Type B pancreatic cell (in vitro differentiated cells): Measurements from ENCODE around the gene REEP6. TPM values are rescaled to one million over a fixed set of nuclear protein-coding genes. Genes with fewer than 3 reads are reported as not detected.

Source experiments
- DNase-seq: peaks from one replicate; pipeline ENCODE4 v3.0.0; 2021; ENCODE audit warnings: mixed read lengths; ENCODE audit not compliant: unreplicated experiment; ENCODE audit errors: extremely low spot score
- H3K27ac Mint-ChIP-seq: 2 replicates; pipeline ENCODE4 v1.8.0; 2021; ENCODE audit warnings: mild to moderate bottlenecking, mixed read lengths
- H3K27me3 Mint-ChIP-seq: 2 replicates; pipeline ENCODE4 v1.8.0; 2021; ENCODE audit warnings: mixed read lengths
- H3K36me3 Mint-ChIP-seq: 2 replicates; pipeline ENCODE4 v1.8.0; 2021; ENCODE audit warnings: mixed read lengths
- H3K4me1 Mint-ChIP-seq: one replicate; pipeline ENCODE4 v1.8.0; 2021; ENCODE audit warnings: mixed read lengths; ENCODE audit not compliant: unreplicated experiment
- H3K4me3 Mint-ChIP-seq: 2 replicates; pipeline ENCODE4 v1.8.0; 2021; ENCODE audit warnings: mild to moderate bottlenecking, mixed read lengths
- H3K9me3 Mint-ChIP-seq: 2 replicates; pipeline ENCODE4 v1.8.0; 2021; ENCODE audit warnings: mixed read lengths
- total RNA-seq: library from RNA; stranded (reverse); gene quantifications from 2 replicates; pipeline ENCODE4 v1.2.1, GENCODE V29; 2021; ENCODE audit warnings: low replicate concordance
- TF ChIP-seq, protein P1 (sequence below): fragments of 200-600 bp; sonication (generic); conservative IDR thresholded peaks from 2 replicates; pipeline ENCODE4 v1.5.0; 2021; ENCODE audit warnings: antibody characterized with exemption, mild to moderate bottlenecking

Gene REEP6
- total RNA-seq, 1 donor from 2014 or later: 17.3 TPM

DNA sequence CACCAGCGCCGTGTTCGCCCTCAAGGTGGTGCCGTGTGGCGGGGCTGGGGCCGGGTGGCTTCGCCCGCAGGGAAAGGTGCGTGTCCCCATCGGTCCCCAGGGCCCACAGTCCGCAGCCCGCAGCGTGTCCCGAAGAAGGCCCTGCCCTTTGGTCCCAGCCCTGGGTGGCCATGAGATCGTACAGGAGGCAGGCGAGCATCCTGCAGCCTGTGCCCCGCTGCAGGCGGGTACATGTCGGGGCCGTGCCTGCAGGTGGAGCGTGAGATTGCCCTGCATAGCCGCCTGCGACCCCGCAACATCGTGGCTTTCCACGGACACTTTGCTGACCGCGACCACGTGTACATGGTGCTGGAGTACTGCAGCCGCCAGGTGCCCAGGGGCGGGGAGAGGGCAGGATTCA is 34.4 kb downstream of the REEP6 start:
- no peak overlapping the region for H3K4me3 Mint-ChIP-seq
- DNase-seq: no peak
- H3K27ac Mint-ChIP-seq: no peak overlapping the region
- no peaks in the 10 kb centered on the region for H3K9me3 Mint-ChIP-seq
- H3K4me1 Mint-ChIP-seq: no peaks in the 10 kb centered on the region
- peaks cover 61% of the 10 kb centered on the region for H3K27me3 Mint-ChIP-seq
- no peaks in the 10 kb centered on the region for H3K36me3 Mint-ChIP-seq
- TF ChIP-seq, protein P1, sequence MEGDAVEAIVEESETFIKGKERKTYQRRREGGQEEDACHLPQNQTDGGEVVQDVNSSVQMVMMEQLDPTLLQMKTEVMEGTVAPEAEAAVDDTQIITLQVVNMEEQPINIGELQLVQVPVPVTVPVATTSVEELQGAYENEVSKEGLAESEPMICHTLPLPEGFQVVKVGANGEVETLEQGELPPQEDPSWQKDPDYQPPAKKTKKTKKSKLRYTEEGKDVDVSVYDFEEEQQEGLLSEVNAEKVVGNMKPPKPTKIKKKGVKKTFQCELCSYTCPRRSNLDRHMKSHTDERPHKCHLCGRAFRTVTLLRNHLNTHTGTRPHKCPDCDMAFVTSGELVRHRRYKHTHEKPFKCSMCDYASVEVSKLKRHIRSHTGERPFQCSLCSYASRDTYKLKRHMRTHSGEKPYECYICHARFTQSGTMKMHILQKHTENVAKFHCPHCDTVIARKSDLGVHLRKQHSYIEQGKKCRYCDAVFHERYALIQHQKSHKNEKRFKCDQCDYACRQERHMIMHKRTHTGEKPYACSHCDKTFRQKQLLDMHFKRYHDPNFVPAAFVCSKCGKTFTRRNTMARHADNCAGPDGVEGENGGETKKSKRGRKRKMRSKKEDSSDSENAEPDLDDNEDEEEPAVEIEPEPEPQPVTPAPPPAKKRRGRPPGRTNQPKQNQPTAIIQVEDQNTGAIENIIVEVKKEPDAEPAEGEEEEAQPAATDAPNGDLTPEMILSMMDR: no peak

DNA sequence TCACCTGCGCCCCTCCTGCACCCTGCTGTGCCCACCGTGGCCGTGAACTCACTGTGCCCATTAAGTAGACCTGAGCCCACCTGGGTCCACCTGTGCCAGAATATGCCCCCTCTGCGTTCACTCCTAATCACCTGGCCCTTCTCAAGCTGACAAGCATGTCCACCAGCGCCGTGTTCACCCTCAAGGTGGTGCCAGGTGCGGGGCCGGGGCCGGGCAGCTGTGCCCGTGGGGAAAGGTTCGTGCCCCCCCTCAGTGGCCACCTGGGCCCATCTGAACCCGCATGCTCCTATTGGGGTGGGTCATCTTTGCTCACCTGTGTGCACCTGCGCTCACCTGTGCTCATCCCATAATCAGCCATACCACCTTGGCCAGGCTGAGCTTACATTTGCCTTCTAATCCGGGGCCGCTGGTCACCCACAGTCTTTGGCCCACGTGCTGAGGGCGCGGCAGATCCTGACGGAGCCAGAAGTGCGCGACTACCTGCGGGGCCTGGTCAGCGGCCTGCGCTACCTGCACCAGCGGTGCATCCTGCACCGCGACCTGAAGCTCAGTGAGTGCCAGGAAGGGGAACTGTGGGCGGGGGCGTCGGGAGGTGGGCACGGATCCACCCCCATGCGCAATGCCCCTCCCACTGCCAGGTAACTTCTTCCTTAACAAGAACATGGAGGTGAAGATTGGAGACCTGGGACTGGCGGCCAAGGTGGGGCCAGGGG is 35.2 kb downstream of the REEP6 start:
- H3K27me3 Mint-ChIP-seq: peaks cover 58% of the 10 kb centered on the region
- H3K36me3 Mint-ChIP-seq: no peaks in the 10 kb centered on the region
- no peaks in the 10 kb centered on the region for H3K4me1 Mint-ChIP-seq
- no peak overlapping the region for H3K27ac Mint-ChIP-seq
- no peak for DNase-seq
- TF ChIP-seq, protein P1: no peak
- no peaks in the 10 kb centered on the region for H3K9me3 Mint-ChIP-seq
- no peak overlapping the region for H3K4me3 Mint-ChIP-seq

DNA sequence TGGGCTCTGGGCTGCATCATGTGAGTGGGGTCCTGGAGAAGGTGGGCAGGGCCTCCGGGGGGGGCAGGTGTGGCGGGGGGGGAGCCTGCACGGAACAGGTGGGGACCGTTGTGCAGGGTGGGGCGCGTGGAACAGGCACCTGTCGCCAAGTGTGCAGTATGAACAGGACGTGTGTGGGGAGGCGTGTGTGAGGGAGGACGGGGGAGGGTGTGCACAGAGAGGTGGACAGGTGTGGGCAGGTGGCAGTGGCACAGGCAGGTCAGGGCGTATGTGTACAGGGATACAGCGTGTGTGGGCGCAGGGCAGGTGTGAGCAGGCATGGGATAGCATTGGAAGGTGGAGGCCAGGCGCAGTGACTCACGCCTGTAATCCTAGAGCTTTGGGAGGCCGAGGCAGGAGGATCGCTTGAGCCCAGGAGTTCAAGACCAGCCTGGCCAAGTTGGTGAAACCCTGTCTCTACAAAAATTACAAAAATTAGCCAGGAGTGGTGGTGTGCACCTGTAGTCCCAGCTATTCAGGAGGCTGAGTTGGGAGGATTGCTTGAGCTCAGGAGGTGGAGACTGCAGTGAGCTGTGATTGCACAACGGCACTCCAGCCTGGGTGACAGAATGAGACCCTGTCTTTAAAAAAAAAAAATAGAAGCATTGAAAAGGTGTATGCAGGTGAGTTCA is 36.1 kb downstream of the REEP6 start:
- Mint-ChIP-seq H3K4me3 (no peak overlapping the region), H3K27me3 (peaks cover 49% of the 10 kb centered on the region)

DNA sequence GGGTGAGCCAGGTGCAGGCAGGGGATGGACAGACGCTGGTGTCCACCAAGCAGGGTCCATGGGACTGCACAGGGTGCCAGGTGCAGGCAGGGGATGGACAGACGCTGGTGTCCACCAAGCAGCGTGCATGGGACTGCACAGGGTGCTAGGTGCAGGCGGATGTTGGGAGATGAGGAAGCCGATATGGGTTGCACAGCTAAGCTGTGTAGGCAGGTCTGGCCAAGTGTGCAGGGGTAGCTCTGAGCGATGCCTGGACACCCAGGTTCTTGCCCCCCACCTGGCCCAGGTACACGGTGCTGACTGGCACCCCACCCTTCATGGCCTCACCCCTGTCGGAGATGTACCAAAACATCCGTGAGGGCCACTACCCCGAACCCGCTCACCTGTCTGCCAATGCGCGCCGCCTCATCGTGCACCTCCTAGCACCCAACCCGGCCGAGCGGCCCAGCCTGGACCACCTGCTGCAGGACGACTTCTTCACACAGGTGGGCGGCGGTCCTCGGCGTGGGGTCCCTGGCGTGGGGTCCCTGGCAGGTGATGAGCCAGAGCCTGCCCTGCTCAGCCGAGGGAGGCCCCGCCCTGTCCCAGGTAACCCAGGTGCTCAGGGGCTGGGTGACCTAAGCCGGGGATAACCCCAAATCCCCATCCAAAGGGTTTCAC is 36.8 kb downstream of the REEP6 start:
- H3K4me3 Mint-ChIP-seq: no peak overlapping the region
- TF ChIP-seq, protein P1: no peak
- H3K4me1 Mint-ChIP-seq: no peaks in the 10 kb centered on the region

More for the DNA sequence above, 36.1 kb downstream of the REEP6 start:
- no peak overlapping the region for H3K27ac Mint-ChIP-seq
- DNase-seq: no peak
- no peaks in the 10 kb centered on the region for H3K4me1 Mint-ChIP-seq
- no peaks in the 10 kb centered on the region for H3K9me3 Mint-ChIP-seq
- H3K36me3 Mint-ChIP-seq: no peaks in the 10 kb centered on the region
- TF ChIP-seq, protein P1: no peak

DNA sequence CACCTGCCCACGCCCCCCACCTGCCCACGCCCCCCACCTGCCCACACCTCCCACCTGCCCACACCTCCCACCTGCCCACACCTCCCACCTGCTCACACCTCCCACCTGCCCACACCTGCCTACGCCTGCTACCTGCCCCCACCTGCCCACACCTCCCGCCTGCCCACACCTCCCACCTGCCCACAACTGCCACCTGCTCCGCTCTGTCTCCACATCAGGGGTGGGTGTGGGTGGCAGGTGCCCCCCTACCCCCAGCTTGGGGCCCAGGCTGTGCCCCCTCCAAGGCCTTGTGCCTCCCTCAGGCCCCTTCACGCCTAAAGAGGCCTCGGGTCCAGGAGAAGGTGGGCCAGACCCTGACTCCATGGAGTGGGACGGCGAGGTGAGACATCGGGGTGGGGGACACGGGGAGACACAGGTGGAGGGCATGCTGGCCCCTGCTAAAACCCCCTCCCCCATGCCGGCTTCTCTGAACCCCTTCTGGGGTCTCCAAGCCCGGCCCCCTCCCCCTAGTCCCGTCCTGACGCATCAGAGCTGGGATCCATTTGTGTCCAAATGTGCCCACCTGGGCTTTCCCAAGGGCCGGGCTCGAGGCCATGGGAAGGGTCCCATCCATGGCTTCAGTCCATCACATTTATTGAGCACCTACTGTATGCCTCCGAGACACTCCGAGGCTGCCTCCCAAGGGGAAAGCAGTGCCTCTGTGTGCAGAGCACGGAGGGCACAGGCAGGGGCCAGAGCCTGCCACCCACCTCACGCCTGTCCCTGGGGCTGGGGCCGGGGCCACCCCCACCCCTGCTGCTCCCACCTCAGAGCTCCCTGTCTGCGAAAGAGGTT is 37.8 kb downstream of the REEP6 start:
- TF ChIP-seq, protein P1: no peak
- Mint-ChIP-seq H3K4me3 (no peak overlapping the region), H3K4me1 (no peaks in the 10 kb centered on the region), H3K27me3 (peaks cover 38% of the 10 kb centered on the region), H3K36me3 (no peaks in the 10 kb centered on the region), H3K9me3 (no peaks in the 10 kb centered on the region), H3K27ac (no peak overlapping the region)
- no peak for DNase-seq

More for the DNA sequence above, 36.8 kb downstream of the REEP6 start:
- no peaks in the 10 kb centered on the region for H3K9me3 Mint-ChIP-seq
- DNase-seq: no peak
- peaks cover 43% of the 10 kb centered on the region for H3K27me3 Mint-ChIP-seq
- no peak overlapping the region for H3K27ac Mint-ChIP-seq
- no peaks in the 10 kb centered on the region for H3K36me3 Mint-ChIP-seq
